ENCODE results near the gene GPX3.

The GPX3 gene

DNA sequence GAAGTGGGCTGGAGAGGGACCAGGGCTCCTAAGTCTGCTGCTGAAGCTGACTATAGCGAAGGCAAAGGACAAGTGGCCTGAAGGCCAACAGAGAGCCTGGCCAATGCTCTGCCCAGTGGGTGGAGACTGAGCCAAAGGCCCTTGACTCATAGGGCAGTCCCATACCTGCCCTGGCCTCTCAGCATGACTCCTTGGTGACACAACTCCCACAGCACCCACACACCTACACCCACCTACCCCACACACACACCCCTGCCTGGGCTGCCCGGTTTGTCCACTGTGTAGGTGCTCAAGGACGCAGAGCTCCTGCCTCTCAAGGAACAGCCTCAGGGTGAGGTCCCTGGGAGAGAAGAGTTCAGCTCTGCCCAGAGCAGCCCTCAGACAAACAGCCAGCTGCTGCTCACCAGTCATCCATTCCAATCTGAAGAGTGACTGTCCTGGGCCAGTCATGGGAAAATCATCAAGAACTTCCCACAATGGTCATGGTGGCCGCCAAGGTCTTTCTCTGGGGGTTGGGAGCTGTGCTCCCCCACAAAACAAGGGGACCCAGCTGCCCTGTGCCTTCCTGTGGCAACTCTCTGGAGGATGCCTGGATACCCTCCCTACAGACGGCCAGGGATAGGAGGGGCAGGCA lies 55.4 kb downstream of the GPX3 start:
- in situ Hi-C loops (cut with MboI; ENCODE audit: low sequenced_read_pairs): no loop called here

GRCh38 chr5:151076616-151077015 lies 56.2 kb downstream of the GPX3 start:
- in situ Hi-C loops (cut with MboI; ENCODE audit: low sequenced_read_pairs): no loop called here

GRCh38 chr5:151077419-151077818 lies 57.0 kb downstream of the GPX3 start:
- in situ Hi-C loops (cut with MboI; ENCODE audit: low sequenced_read_pairs): no loop called here

DNA sequence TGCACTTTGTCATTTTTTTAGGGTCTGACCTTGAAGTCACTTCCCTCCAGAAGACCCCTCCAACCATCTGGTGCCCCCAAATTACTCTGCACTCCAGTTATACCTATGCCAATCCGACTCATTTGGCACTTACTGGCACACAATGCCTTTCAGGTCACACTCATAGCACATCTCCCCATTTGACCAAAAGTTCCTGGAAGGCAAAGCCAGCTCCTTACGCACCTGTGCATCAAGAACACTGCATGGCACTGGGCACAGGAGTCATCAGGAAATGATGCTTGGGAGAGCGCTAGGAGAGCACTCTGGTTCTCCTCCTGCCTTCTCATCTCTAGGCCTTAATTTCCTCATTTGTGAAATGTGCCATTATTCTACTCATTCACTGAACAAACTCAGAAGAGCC lies 57.6 kb downstream of the GPX3 start:
- in situ Hi-C loops (cut with MboI; ENCODE audit: low sequenced_read_pairs): no loop called here

All from HL-60/S4 (cell line).